ENCODE results near the gene NTMT1.

NTMT1 gene

GRCh38 chr9:129597355-129598088 lies 28.4 kb upstream of the NTMT1 start:
- no peak for DNase-seq (ENCODE audit: low read depth)

- no peak for DNase-seq (ENCODE audit: low read depth)
Measured at GRCh38 chr9:129598089-129598596, 27.8 kb upstream of the NTMT1 start.

GRCh38 chr9:129601082-129601674 lies 24.8 kb upstream of the NTMT1 start:
- DNase-seq (ENCODE audit: low read depth), result no peak

GRCh38 chr9:129602598-129603415 lies 23.2 kb upstream of the NTMT1 start:
- no peak for DNase-seq (ENCODE audit: low read depth)

GRCh38 chr9:129604056-129604765 lies 21.8 kb upstream of the NTMT1 start:
- no peak for DNase-seq (ENCODE audit: low read depth)

- no peak for DNase-seq (ENCODE audit: low read depth)
Measured at GRCh38 chr9:129604766-129605163, 21.2 kb upstream of the NTMT1 start.

- no peak for DNase-seq (ENCODE audit: low read depth)
Measured at GRCh38 chr9:129606161-129607026, 19.6 kb upstream of the NTMT1 start.

GRCh38 chr9:129607027-129607387 lies 19.0 kb upstream of the NTMT1 start:
- no peak for DNase-seq (ENCODE audit: low read depth)

GRCh38 chr9:129608561-129609481 lies 17.1 kb upstream of the NTMT1 start:
- no peak for DNase-seq (ENCODE audit: low read depth)

- DNase-seq (ENCODE audit: low read depth), result no peak
Measured at GRCh38 chr9:129609486-129610212, 16.3 kb upstream of the NTMT1 start.

GRCh38 chr9:129610213-129610472 lies 15.8 kb upstream of the NTMT1 start:
- DNase-seq (ENCODE audit: low read depth), result no peak

- no peak for DNase-seq (ENCODE audit: low read depth)
Measured at GRCh38 chr9:129610473-129611306, 15.3 kb upstream of the NTMT1 start.

GRCh38 chr9:129611307-129611800 lies 14.6 kb upstream of the NTMT1 start:
- no peak for DNase-seq (ENCODE audit: low read depth)

- no peak for DNase-seq (ENCODE audit: low read depth)
Measured at GRCh38 chr9:129612123-129612522, 13.8 kb upstream of the NTMT1 start.

GRCh38 chr9:129612815-129613519 lies 13.0 kb upstream of the NTMT1 start:
- DNase-seq (ENCODE audit: low read depth), result no peak

GRCh38 chr9:129613520-129614175 lies 12.3 kb upstream of the NTMT1 start:
- no peak for DNase-seq (ENCODE audit: low read depth)

- DNase-seq (ENCODE audit: low read depth), result no peak
Measured at GRCh38 chr9:129614932-129615331, 11.0 kb upstream of the NTMT1 start.

Measured in GM04503 (cell line).